HG03571 (cell line): ENCODE measurements around the gene COLGALT1.
"Not testable (repeated sequence)": the region's sequence is repeated elsewhere in the genome, so short reads cannot be mapped to it uniquely, and the experiment has no call there.

Experiments used
- ATAC-seq: cut with Tn5 transposase; IDR thresholded peaks from one replicate; pipeline ENCODE4 v1.9.1; 2021; ENCODE audit not compliant: unreplicated experiment

COLGALT1 gene

DNA sequence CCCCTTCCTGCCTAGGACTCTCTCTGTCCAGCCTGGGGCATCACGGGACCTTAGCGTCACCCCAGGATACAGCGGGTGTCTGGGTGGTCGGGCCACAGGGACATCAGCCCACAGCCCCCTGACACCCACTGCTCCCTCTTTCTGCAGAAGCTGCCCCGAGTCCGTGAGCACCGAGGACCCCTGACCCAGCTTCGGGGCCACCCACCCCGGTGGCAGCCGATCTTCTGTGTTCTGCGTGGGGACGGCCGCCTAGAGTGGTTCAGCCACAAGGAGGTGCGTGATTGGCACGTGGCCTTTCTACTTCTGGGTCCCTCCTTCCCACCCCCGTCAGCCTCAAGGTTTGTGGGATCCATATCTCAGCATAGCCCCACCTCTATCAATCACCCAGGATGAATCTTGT, 23.3 kb upstream of the COLGALT1 start:
- no peak for ATAC-seq

DNA sequence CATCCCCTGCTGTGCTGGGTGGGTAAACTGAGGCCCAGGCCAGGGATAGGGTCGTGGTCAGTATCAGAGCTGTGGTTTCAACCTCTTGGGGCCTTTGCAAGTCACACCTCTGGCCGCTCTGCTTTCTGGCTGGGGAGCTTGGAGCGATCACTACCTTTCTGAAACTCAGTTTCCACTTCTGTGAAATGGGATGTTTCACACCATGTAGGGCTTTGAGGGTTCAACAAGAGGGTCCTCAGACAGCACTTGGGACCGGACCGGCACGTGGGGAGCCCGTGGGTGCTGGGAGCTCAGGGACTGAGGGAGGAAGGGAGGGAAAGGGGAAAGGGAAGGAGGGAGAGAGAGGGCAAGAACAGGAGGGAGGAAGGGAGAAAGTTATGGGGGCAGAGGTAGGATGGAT, 22.9 kb upstream of the COLGALT1 start:
- ATAC-seq: no peak

DNA sequence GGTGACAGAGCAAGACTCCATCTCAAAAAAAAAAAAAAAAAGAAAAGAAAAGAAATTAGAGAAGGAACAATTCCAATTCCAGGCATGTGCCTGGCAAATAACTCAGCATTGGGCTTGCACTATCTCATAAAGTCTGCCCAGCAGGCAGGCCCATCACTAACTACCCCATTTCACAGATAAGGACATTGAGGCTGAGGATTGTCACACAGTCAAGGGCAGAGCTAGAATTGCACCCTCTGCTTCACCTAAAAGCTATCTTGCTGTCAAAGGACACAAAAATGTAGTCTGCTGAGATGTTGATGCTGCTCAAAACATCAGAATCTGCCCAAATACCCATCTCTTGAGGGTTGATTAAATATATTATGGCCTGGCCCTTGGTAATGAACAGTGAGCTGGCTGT, 20.7 kb upstream of the COLGALT1 start:
- ATAC-seq: no peak

DNA sequence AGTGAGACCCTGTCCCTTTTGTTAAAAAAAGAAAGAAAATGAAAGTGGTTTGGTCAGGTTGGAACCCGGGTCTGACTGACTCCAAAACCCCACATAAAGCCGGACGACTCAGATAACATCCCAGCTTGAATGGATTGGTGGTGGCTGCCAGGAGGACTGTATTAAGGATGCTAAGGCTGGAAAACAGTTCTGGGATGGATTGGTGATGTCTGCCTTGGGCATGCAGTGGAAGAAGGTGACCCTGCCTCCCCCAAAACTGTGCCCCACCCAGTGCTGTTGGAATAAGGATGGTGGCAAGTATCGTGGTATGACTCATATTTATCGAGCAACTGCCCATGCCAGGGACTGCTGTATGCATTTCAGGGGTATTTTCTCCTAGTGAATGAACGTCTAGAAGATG, 18.5 kb upstream of the COLGALT1 start:
- no peak for ATAC-seq

DNA sequence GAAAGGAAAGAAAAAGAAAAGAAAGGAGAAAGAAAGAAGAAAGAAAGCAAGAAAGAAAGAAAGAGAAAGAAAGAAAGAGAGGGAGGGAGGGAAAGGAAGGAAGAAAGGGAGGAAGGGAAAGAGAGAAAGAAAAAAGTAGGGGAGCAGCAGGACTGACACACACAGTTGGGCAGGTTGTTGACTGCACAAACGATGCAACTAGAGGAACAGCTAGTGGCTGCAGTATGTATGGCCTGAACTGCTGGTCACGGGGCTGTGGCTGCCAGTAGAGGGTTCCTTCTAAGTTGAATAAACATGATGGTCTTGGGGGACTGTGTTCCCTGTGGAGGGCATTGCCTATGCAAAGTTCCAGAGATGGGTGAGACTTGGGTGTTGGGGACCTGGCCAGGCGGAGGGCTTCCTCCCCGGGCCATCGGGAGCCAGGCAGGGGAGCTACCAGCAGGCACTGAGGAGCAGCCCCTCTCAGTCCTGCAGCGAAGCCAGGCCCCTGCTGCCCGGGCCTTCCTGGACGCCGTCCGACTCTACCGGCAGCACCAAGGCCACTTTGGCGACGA, 16.7 kb upstream of the COLGALT1 start:
- no peak for ATAC-seq

DNA sequence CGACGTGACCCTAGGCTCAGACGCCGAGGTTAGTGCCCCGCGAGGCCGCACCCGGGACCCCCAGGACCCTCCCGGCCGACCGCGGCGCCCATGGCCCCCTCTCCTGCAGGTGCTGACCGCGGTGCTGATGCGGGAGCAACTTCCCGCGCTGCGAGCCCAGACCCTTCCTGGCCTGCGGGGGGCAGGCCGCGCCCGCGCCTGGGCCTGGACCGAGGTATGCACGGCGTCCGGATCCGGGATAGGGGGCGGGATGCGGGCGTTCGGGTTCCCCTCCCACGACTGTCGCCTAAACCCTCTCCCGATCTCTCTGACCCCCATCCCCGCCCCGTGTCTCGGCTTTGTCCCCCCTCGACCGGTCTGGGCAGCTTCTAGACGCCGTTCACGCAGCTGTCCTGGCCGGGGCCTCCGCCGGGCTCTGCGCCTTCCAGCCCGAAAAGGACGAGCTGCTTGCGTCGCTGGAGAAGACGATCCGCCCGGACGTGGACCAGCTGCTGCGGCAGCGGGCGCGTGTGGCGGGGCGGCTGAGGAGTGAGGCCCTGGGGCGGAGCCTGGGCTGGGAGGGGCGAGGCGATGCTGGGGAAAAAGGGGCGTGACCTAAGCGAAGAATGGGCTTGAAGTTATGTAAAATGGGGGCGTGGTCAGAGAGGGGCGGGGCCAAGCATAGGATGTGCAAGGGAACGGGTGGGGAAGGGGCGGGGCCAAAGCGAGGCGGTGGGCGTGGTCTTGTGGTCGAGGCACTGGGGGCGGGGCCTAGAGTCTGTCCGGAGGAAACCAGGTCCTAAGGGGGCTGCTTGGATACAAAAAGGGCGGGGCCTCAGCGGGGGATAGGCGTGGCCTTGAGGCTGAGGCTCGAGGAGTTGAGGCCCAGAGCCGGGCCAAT, 16.0 kb upstream of the COLGALT1 start:
- ATAC-seq: no peak

DNA sequence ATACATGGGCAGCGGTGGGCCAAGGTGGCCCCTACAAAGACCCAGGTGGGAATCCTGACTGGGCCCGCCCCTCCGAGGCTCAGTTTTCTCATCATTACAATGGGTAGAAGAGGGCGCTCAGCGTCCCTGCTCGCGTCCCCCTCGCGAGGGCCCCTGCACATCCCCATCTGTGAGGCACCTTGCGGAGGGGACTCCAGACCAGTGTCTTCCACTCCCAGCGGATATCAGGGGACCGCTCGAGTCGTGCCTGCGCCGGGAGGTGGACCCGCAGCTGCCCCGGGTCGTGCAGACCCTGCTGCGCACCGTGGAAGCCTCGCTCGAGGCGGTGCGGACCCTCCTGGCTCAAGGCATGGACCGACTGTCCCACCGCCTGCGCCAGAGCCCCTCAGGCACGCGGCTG, 15.3 kb upstream of the COLGALT1 start:
- no peak for ATAC-seq

DNA sequence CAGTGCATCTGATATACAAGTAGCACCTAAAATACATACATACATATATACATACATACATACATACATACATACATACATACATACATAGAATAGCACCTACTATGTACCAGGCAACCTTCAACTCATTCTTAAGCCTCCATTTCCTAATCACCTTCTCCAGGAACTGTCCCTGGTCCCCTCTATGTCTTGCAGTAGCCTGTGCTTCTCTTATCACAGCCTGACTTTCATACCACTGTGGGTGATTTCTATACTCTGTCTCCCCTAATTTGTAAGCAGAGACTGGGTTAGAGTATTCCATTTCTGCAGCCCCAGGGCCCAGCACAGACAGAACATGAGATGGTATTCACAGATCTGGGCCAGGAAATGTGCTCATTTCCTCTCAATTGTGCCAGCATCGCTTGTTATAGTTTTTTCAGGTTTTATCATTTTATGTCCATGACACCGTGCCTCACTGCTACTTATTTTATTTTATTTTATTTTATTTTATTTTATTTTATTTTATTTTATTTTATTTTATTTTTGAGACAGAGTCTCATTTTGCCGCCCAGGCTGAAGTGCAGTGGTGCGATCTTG, 14.2 kb upstream of the COLGALT1 start:
- no peak for ATAC-seq

DNA sequence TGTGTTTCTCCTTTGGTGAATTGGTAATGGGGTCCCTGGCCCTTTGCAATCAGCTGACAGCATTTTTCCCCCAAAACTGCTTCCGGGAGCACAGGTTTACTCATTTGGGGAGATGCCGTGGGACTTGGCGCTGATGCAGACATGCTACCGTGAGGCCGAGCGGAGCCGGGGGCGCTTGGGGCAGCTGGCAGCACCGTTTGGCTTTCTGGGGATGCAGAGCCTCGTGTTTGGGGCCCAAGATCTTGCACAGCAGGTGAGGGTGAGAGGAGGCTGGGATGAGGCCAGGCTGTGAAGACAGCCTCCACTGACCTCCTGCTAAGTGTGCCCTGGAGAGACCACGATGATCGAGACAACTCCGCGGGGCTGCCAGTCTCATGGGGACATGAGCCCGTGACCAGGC, 13.4 kb upstream of the COLGALT1 start:
- no peak for ATAC-seq

DNA sequence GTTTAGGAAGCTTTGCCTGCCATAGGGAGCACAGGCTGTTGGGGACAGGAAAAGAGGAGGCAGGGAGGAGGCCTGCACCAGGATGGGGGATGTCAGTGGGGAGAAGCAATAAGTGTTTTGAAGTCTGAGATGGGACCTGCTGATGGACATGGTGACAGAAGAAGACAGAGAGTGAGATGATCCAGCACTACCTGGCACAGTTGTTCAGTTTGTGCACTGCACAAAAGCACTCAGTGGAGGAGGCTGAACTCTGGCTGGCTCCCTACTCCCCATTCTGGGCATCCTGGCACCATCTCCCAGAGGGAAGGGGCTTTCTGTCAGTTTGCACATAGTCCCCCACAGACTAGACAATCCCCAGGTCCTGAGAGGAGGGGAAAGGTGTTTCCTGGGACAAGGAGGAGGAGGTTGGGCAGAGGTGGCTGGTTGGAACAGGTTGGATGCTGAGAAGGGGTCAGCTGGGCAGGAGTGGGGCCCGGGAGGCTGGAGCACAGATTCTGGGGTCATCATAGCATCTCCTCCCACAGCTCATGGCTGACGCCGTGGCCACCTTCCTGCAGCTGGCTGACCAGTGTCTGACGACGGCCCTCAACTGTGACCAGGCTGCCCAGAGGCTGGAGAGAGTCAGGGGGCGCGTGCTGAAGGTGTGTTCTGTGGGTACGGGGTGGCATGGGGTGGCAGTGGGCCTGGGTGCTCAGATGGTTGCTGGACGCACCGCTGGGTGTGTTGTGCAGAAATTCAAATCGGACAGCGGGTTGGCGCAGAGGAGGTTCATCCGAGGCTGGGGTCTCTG, 12.5 kb upstream of the COLGALT1 start:
- ATAC-seq: no peak

DNA sequence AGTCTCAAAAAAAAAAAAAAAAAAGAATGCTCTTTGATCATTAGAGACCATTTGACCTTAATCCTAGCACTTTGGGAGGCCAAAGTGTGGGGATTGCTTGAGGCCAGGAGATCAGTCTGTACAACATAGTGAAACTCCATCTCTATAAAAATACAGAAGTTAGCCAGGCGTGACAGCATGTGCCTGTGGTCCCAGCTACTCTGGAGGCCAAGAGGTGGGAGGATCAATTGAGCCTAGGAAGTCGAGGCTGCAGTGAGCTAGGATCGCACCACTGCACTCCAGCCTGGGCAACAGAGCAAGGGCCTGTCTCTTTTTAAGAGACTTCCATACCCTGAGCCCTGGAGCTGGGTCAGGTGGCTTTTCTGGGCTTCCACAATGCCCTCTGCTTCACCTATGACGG, 11.5 kb upstream of the COLGALT1 start:
- no peak for ATAC-seq

DNA sequence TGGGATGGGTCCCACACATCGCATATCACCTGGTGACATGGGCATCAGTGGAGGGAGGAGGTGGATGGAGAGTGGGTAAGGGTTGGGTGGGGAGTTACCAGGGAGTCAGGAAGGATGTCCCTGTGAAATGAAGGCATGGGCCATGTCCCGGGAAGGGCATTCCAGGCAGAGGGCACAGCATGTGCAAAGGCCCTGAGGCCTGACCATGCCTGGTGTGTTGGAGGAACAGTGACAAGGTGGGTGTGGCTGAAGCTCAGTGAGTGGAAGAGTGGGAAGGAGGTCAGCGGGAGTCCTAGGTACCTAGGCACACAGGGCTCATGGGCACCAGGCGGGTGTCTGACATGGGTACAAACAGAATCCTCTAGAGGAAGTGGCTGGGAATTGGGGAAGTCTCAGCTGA, 11.0 kb upstream of the COLGALT1 start:
- no peak for ATAC-seq

DNA sequence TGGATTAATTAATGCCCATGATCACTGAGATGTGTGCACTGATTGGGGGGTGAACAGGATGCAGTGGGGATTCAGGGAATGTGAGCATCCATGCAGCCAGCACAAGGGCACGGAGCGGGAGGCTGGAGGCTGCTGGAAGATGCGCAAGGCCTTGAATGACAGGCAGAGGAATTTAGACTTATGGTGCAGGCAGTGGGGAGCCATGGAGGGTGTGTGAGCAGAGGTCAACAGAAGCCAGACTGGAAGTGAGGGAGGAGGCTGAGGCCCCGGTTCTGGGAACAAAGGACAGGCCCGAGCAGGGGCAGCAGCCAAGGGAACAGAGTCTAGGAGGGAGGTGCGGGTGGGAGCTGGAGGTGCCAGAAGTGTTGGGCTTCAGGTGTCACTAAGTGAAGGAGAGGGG, 7.3 kb upstream of the COLGALT1 start:
- no peak for ATAC-seq

DNA sequence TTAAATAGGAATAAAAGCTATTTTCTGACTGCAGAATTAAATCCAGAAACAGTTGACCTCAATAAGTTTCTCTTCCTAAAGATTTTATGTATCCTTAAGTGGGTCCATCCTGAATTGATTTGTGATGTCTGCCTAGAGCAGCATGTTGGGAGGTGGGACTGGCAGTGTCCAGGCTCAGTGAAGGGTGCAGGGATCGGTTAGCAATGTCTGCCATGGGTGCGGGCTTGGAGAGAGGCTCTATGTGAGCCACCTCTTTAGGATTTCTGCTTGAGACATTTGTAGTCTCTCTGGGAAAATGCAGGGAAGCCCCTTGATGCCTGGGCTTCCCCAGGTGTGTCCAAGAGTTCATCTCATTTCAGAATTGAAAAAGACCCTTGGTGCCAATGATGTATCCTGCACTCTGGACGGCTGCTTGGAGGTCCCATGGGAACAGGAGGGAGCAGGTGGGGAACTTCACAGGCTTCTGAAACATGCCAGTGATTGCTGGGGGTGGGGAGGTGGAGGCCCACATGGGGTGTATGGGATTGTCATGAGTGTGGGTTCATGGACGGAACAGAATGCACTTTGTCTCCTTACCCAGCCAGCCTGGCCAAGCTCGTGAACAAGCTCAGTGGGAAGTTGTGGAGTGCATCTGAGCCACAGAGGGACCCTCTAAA, 6.2 kb upstream of the COLGALT1 start:
- no peak for ATAC-seq

DNA sequence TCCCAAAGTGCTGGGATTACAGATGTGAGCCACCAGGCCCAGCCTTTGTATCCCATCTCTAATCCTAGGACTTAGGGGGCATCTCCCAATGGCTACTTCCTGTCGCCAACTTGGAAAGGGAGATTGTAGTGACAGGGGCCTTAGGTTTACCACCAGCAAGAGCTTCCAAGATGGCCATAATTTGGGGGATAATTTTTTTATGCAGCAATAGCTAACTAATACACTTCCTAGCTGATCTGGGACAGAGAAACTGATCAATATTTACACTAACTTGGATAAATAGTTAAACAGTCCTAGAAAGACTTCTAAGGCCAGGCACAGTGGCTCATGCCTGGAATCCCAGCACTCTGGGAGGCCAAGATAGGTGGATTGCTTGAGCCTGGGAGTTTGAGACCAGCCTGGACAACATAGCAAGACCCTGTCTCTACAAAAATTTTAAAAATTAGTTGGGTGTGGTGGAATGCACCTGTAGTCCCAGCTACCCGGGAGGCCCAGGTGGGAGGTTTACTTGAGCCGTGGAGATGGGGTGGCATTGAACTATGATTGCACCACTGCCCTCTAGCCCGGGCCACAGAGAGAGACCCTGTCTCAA, 5.3 kb upstream of the COLGALT1 start:
- ATAC-seq: no peak

DNA sequence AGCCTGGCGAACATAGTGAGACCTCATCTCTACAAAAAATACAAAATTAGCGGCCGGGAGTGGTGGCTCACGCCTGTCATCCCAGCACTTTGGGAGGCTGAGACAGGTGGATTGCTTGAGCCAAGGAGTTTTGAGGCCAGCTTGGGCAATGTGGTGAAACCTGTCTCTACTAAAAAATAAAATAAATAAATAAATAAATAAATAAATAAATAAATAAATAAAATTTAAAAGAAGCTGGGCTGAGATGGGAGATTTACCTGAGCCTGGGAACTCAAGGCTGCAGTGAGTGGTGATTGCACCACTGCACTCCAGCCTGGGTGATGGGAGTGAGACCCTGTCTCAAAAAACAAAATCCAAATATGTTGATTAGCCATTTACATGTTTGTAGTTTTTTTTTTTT, 2.7 kb upstream of the COLGALT1 start:
- ATAC-seq: not testable (repeated sequence)

DNA sequence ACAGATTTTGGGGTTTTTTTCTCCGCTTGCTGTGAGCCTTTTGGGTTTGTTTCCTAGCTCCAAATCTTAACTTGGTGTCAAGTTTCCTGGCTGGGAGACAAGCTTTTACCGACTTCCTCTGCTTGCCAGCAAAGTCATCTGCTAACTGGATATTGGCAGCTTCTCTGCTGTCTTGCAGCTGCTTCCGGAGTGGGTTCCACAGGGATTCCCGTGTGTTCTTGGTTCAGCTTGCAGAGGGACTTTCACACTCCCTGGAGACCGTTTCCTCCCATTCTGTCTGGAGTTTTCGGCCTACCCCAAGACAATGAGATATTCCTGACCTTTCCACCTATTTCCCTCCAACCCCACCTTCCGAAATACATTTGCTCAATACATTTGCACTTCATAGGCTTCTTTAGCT, 2.2 kb upstream of the COLGALT1 start:
- ATAC-seq: no peak

DNA sequence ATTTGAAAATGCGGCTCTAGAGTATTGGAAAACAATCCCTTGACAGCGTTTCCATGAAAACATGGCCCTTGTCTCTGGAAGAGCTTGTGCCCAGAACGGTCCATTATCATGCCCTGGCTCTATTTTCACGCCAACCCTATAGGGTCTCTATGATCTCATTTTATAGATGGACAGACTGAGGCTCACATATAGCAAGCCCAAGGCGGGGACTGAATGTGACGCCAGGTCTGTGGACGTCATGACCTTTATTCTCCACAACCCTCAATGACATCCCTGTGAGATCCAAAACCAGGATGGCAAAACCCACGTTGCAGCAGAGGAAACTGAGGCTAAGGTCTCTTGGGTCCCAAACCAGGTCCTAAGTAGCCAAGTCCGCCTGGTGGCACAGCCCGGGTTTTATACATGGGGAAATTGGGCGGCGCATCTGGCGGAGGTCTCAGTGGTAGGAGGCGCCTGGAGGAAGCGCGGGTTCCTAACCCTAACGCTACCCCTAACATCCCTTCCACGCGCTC, 425 bp upstream of the COLGALT1 start:
- no peak for ATAC-seq

DNA sequence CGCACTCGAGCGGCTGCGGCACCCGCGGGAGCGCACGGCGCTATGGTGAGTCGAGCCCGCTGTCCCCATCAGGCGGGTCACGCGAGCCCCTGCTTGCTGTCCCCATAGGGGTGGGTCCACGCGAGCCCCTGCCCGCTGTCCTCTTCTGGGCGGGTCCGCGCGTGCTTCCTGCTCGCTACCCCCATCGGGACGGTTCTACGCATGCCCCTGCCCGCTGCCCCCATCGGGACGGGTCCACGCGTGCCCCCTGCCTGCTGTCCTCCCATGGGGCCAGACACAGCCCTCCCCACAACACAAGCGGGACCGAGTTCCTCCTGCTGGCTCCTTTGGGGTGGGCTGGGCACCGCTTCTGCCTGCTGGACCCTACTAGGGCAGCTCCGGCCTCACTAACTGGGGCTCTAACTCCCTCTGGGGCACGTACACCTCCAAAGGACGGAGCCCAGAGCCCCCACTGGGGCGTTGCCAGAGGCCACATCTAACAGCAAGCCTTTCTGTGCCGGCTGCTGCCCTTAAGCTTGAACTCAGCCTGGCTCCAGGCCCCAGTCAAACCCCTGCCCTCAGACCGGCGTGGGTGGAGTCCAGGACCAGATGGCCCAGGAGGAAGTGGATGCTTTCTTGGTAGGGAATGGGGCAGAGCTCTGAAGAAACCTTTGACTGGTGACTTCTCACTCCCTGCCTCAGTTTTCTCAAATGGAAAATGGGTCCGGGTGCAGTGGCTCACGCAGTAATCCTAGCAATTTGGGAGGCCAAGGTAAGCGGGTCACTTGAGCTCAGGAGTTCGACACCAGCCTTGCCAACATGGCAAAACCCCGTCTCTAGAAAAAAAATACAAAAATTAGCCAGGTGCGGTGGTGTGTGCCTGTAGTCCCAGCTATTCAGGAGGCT, 722 bp downstream of the COLGALT1 start:
- no peak for ATAC-seq

DNA sequence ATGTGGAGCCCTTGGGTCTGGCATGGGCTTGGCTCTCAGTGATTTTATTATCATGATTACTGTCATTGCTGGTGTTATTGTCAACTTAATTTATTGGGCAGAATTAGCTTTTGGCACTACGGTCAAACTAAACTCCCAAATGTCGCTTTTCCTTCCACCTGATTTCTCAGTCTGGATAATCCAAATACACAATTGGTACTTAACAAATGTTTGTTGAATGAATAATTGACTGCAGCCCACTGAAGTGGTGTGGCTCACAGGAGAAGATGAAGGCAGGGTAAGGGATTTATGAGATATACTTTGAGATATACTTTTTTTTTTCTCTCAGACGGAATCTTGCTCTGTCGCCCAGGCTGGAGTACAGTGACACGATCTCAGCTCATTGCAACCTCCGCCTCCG, 1.5 kb downstream of the COLGALT1 start:
- ATAC-seq: no peak
